SK-N-MC (cell line): Measurements from ENCODE around the gene MMRN2.

ENCODE experiments used
- EZH2 ChIP-seq: fragments of 200-600 bp; sonication (generic); IDR thresholded peaks from one replicate; pipeline ENCODE4 v1.6.1; 2017; ENCODE audit warnings: antibody characterized with exemption
- POLR2AphosphoS5 ChIP-seq: IDR thresholded peaks from 2 replicates; pipeline ENCODE4 v1.6.1; 2012; ENCODE audit warnings: mild to moderate bottlenecking, low read depth, low read length, borderline replicate concordance

- TF ChIP-seq POLR2AphosphoS5 = no peak
- TF ChIP-seq EZH2 = no peak
Observed at GRCh38 chr10:86946213-86947155, 10.9 kb downstream of the MMRN2 start.
